Fibroblast of skin of right biceps (primary cell): ENCODE data around the gene SPTSSB.

Experiments used
- DNase-seq: peaks from one replicate; pipeline ENCODE4 v3.0.0-alpha.2; 2013

Gene SPTSSB

DNA sequence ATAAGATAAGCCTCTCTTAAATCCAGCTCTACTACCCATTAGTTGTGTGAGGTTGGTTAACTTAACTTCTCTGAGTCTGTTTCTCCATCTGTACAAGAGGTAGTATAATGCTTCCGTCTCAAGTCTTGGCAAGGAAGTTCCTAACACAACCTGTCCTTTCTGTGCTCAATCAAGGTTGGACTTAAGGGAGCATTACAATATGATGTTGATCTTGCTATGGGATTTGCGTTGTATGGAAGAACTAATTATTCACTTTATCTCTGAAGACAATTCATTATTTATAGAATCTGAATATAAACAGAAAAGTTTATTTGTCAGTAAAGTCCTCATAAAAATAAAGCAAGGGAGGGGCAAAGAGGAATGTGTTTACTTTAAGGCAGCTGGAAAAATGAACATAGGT lies 18.9 kb upstream of the SPTSSB start:
- DNase-seq, result no peak

DNA sequence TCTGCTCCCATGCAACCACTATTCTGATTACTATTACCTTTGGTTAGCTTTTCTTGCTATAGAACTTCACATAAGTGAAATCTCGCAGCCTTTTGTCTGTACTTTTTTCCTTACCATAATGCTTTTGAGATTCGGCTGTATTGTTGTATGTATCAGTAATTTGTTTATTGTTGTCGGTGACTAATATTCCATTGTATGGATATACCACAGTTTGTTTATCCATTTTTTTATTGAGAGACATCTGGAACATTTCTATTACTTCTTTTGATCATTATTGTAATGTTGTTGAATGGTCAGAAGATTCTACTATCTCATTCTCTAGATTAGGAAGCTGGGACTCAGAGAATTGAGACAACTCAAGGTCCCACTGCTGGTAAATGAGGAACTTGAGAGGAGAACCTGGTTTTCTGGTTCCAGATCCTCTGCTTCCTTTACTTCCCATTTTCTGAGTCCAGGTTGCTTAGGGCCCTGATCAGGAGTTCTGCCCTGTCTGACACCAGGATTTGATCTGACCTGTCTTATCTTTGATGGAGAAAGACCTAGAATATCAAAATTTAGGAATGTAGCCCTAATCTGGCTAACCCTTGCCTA lies 18.2 kb upstream of the SPTSSB start:
- DNase-seq, result no peak

- peak; percentile 21 for DNase-seq
Observed at GRCh38 chr3:161388855-161389254, 17.5 kb upstream of the SPTSSB start.

DNA sequence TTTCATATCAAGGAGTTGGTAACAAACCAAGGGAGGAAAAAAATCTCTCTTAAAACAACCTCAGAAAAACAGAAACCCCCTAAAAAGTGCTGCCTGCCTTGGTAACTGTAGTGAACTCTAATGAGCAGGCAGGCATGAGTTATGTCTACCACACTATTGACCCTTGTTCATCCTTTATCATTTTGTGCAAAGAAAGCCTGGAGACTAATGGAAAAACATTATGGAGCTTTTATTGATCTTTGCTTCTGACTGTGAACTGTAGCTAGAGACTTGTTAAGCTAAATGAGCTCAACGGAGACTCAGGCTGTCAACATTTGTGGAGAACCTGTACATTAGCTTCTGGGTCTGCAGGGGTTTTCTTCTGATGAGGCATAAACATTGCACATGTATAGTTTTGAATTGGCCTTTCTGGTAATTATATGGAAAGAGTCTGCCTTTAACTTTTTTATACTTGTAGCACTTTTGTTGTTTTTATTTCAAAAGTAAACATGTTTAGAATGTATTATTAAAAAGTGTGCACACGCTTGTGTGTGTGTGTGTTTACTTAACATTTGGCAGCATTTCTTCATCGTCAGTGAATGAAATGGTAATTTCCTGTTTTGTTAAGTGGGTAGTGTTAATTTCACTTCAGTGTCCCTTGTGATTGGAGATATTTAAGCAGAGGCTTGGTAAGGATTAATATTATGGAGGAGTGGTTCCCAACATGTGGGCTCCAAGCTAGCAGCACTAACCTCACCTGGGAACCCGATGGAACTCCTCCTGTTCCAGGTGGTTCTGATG lies 15.9 kb upstream of the SPTSSB start:
- DNase-seq, result no peak

DNA sequence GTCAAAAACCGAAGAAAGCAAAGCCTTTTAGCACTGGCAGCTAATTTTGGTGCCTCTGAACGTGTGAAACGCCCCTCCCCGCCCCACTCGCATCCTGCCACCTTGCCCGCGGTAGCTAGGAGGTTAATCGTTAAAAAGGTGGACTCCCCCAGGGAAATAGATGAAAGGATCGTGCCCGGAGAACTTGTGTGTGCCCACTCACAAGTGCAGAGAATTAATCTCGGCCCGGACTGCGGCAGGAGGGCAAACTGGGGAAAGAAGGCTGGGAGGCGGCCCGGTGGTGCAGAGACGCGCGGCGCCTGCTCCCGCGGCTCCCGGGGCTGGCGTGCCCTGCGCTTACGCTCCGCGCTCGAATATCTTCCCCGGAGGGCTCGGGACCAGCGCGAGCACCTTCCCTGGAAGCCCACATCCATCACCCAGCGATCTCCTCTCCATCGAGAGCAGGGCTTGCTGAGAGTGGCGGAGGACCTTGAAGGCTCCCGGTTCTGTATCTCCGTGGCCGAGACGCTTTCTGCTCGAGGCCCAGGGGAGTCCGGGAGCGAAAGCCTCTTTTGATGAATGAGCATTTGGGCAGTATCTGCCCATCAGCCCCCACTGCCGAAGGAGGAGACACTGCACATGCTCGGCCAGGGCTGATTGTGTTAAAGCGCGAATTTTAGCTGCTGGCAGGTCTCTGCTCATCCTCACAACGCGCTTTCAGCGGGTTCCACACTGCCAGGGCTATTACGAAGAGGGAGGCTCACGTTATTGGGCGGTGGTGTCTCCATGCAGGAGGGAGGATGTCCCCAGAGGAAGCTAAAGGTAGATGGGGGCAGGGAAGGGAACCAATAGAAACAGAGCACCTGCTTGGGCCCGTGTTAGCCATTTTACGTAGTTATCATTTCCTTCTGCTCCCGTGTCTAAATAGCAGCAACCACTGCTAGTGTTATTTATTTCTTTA lies 1.3 kb upstream of the SPTSSB start:
- DNase-seq, result peak; percentile 23

- no peak for DNase-seq
Observed at GRCh38 chr3:161369531-161369930, 1.8 kb downstream of the SPTSSB start.

- no peak for DNase-seq
Observed at GRCh38 chr3:161366094-161366493, 5.2 kb downstream of the SPTSSB start.

- no peak for DNase-seq
Observed at GRCh38 chr3:161358488-161358887, 12.8 kb downstream of the SPTSSB start.

GRCh38 chr3:161356287-161356686 lies 15.0 kb downstream of the SPTSSB start:
- no peak for DNase-seq

DNA sequence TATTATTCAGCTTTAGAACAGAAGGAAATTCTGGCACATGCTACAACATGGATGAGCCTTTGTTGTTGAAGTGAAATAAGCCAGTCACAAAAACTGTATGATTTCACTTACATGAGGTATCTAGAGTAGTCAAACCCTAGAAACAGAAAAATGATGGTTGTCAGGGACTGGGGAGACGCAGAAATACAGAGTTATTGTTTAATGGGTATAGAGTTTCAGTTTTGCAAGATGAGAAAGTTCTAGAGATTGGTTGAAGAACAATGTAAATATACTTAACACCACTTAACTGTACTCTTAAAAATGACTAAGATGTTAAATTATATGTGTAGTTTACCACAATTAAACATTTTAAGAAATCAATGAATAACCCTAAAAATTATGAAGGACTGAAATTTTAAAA lies 15.8 kb downstream of the SPTSSB start:
- DNase-seq, result no peak

DNA sequence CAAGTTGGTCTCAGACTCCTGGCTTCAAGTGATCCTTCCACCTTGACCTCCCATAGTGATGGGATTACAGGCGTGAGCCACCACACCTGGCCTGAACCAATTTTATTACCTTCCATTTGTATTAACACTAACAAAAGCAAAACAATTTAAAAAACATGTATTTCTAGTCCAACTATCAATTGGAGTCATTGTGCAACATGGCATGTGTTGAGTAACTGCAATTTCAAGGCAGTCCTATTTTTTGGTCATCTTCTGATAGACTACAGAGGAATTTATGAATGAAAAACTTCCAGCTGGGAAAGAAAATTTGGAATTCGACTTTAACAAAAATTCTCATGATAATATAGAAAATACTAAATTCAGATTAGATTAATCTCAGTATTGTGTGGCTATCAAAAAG lies 16.8 kb downstream of the SPTSSB start:
- DNase-seq, result no peak

GRCh38 chr3:161351330-161351729 lies 20.0 kb downstream of the SPTSSB start:
- no peak for DNase-seq

DNA sequence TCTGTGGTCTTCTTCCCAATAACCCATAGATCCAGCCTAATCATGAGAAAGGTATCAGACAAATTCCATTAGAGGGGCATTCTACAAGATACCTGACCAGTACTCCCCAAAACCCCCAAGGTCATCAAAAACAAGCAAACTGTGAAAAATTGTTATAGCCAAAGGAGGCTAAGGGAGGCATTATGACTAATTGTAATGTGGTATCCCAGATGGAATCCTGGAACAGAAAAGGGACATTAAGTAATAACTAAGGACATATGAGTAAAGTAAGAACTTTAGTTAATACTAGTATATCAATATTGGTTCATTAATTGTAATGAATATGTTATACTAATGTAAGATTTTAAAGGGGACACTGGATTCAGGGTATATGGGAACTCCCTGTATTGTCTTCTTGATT lies 20.4 kb downstream of the SPTSSB start:
- DNase-seq, result no peak

DNA sequence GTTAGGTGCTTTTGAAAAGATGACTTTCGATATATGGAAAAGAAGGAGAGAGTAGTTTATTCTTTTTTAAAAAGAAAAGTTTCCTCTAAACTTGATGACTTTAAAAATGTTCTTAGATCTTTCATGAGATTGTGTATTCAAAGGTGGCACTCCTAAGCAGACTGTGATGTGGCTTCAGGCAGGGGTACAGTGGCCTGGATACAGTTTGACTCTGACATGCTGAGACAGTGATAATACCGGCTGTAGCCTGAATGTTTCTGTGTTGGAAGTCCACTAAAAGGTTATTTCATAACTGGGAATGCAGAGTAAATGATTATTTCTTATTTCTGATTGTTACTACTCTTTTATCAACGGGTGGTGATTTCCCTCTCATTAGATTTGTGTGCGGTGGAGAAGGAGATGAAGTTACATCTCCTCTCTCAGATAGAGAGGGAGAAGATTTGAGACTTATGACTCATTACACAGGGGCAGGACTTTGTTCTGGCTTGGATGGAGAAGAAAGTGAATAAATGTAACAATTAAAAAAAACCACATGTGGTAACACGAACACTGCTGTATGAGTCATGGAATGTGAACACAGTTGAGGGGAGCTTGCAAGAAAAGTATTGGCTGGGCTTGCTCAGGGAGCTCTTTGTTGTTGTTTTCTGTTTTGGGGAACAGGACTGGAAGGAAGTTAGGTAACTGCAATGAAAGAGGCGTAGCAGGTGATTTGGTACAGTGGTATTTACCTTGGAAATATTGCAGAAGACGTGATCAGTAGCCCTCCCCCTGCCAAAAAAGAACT lies 21.6 kb downstream of the SPTSSB start:
- peak; percentile 92 for DNase-seq

DNA sequence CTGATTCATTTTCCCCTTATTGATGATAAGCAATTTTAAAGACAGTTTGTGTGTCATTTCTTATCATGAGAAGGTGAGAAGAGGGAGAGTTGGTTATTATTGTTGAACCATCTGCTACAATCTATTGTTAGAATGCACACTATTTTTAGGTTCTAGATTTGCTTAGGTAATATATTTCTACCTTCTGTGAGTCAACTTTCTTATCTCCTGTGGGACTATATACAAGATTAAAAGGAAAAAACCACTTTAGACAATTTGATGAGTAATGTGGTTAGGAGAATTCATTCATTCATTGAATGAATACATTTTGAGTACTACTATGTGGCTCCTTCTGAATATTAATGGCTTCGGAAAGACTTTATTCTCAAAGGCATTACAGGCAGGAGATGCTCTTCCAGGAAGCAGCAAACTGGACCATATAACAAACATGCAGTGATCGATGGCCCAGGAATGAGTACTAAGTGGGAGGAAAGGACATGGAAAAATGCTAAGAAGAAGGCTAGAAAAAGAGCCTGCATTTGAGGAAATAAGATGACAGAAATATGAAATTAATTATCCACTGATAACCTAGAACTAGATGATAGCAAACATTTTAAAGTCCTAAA lies 22.4 kb downstream of the SPTSSB start:
- DNase-seq, result peak; percentile 53

GRCh38 chr3:161347726-161348125 lies 23.6 kb downstream of the SPTSSB start:
- DNase-seq, result peak; percentile 28

GRCh38 chr3:161345023-161345422 lies 26.3 kb downstream of the SPTSSB start:
- no peak for DNase-seq

- DNase-seq, result peak; percentile 52
Observed at GRCh38 chr3:161343986-161344385, 27.3 kb downstream of the SPTSSB start.

GRCh38 chr3:161343540-161343939 lies 27.8 kb downstream of the SPTSSB start:
- no peak for DNase-seq

GRCh38 chr3:161342629-161343028 lies 28.7 kb downstream of the SPTSSB start:
- DNase-seq, result no peak

DNA sequence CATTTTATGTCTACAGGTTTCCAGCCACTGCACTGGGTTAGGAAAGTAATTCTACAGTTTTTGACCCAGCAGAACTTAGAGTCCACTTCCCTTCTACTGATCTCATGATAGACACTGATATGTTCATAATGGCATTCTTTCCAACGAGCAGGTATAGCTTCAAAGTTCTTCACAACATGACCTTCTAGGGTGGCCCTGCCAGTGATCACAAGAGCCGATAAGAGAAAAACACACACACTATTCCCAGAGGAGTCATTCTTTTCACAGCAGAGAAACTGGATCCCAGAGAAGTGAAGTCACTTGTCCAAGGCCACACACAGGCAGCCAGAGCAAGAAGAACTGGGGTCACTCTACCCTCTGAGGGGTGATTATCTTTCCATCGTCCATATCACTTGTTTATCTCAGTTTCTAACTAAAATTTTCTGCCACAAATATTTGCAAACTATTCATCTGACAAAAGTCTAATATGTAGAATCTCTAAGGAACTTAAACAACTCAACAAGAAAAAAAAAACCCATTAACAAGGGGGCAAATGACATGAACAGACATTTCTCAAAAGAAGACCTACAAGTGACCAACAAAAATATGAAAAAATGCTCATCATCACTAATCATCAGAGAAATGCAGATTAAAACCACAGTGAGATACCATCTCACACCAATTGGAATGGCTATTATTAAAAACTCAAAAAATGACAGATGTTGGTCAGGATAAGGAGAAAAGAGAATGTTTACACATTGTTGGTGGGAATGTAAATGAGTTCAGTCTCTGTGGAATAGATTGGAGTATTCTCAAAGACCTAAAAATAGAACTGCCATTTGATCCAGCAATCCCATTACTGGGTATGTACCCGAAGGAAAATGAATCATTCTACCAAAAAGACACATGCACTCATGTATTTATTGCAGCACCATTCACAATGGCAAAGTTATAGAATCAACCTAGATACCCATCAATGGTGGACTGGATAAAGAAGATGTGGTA lies 31.5 kb downstream of the SPTSSB start:
- peak; percentile 35 for DNase-seq
